Thoracic aorta (tissue), 2 donors: ENCODE results near the gene ACTL8. TPM values are rescaled to one million over a fixed set of nuclear protein-coding genes. Genes with fewer than 3 reads are reported as not detected.
A peak's percentile ranks its signal among the peaks of the same experiment; 100 is the strongest.

ENCODE experiments used
- ATAC-seq: fragments of 150-250 bp; one replicate; pipeline ENCODE4 v1.8.0; 2017; ENCODE audit warnings: low read depth; ENCODE audit not compliant: insufficient number of reproducible peaks, low FRiP score
- DNase-seq: peaks from one replicate; pipeline ENCODE4 v3.0.0-alpha.2; 2020; ENCODE audit warnings: low spot score
- H3K27ac ChIP-seq, 2 donors: fragments of 200-600 bp; sonication (generic); 1 replicate in 1 of 2; 2 replicates in 1 of 2; pipeline ENCODE4 v1.5.1; 2016; ENCODE audit warnings: mild to moderate bottlenecking in 2 of 2, moderate library complexity in 2 of 2
- H3K27me3 ChIP-seq: fragments of 200-600 bp; sonication (generic); replicated peaks from 2 replicates; pipeline ENCODE4 v1.6.0; 2016; ENCODE audit warnings: mild to moderate bottlenecking; ENCODE audit not compliant: insufficient read depth
- H3K36me3 ChIP-seq: fragments of 200-600 bp; sonication (generic); one replicate; pipeline ENCODE4 v1.5.1; 2016
- H3K4me1 ChIP-seq, 2 donors: fragments of 200-600 bp; sonication (generic); 1 replicate in 1 of 2; 2 replicates in 1 of 2; pipeline versions ENCODE4 v1.5.1 to v1.6.0; 2016; ENCODE audit warnings: low read depth in 2 of 2, mild to moderate bottlenecking in 1 of 2; ENCODE audit not compliant: control insufficient read depth in 1 of 2
- H3K4me3 ChIP-seq: fragments of 200-600 bp; sonication (generic); 2 replicates; pipeline ENCODE4 v1.5.1; 2016; ENCODE audit warnings: mild to moderate bottlenecking
- H3K9me3 ChIP-seq: fragments of 200-600 bp; sonication (generic); 2 replicates; pipeline ENCODE4 v1.5.1; 2016
- total RNA-seq, 2 donors: library from RNA; depleted of rRNA; stranded (reverse); fragments of >200 nt; gene quantifications; one replicate each; pipeline versions ENCODE4 v1.1.0 to v1.2.3, GENCODE V29; 2016
- TF ChIP-seq, protein P1 (sequence below): fragments of 200-600 bp; sonication (generic); IDR thresholded peaks from one replicate; pipeline ENCODE4 v1.5.1; 2019; ENCODE audit warnings: antibody characterized with exemption

Gene ACTL8, protein sequence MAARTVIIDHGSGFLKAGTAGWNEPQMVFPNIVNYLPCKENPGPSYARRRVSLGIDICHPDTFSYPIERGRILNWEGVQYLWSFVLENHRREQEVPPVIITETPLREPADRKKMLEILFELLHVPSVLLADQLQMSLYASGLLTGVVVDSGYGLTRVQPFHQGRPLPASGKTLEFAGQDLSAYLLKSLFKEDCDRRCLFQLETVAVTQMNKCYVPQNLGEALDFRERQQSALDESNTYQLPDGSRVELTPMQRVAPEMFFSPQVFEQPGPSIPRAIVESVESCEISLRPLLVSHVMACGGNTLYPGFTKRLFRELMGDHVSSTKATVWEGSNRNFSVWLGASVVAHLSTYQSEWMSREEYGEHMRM
- total RNA-seq = not detected

DNA sequence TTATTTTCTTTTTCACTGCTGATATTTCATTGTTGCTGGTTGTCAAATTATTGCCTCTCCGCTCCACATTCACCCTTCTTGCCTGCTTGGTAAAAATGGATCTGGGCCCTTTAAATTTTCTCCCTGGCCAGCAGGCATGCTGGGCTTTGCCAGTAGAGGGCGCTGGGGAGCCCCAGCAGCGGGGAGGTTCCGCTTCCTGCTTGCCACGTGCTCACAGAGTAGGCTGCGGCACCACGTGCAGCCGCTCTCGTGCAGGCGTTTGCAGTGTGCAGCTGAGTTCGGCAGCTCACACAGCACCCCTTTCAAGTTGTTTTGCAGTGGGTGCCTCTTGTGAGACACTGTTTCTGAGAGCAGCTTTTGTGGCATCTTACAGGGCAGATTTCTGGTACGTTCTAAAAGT lies at the start of gene ACTL8:
Gene ACTL8 (plus strand): TSS at position 214 of the 400 bp plus-strand sequence. CDS start 67,676 bp downstream, outside the sequence.
- peaks cover 40% of the 10 kb centered on the region for H3K9me3 ChIP-seq
- no peaks in the 10 kb centered on the region for H3K27me3 ChIP-seq
- H3K27ac ChIP-seq = no peak within 1 kb of the TSS
- H3K4me3 ChIP-seq = peak within 1 kb of the TSS; percentile 19
- TF ChIP-seq, protein P1, sequence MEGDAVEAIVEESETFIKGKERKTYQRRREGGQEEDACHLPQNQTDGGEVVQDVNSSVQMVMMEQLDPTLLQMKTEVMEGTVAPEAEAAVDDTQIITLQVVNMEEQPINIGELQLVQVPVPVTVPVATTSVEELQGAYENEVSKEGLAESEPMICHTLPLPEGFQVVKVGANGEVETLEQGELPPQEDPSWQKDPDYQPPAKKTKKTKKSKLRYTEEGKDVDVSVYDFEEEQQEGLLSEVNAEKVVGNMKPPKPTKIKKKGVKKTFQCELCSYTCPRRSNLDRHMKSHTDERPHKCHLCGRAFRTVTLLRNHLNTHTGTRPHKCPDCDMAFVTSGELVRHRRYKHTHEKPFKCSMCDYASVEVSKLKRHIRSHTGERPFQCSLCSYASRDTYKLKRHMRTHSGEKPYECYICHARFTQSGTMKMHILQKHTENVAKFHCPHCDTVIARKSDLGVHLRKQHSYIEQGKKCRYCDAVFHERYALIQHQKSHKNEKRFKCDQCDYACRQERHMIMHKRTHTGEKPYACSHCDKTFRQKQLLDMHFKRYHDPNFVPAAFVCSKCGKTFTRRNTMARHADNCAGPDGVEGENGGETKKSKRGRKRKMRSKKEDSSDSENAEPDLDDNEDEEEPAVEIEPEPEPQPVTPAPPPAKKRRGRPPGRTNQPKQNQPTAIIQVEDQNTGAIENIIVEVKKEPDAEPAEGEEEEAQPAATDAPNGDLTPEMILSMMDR = no peak
- H3K36me3 ChIP-seq = no peaks in the 10 kb centered on the region
- ATAC-seq = no peak
- DNase-seq = no peak
- no peaks in the 10 kb centered on the region for H3K4me1 ChIP-seq

DNA sequence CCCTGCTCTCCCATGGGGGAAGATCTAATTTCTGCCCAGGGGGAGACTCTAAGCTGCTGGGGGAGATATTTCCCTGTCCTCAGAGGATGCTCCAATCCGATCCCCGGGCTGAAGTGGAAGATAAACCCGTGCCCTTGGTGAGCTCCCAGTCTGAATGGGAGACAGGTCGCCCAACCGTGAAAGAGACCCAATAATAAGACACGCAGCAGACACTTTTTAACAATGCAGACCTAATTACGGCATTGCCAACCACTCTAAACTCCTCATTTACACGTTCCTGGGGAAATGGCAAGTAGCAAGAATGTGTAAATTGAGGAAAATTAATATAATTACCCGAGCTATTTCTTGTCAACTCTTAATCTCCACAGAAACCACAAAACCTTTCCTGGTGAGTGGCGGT lies 48.7 kb upstream of the ACTL8 start:
- no peak overlapping the region for H3K4me3 ChIP-seq
- no peak overlapping the region for H3K27ac ChIP-seq
- no peak for DNase-seq
- H3K27me3 ChIP-seq = no peaks in the 10 kb centered on the region
- TF ChIP-seq, protein P1 = no peak
- no peaks in the 10 kb centered on the region for H3K36me3 ChIP-seq
- ATAC-seq = no peak
- peaks cover 3% of the 10 kb centered on the region for H3K9me3 ChIP-seq
- no peaks in the 10 kb centered on the region for H3K4me1 ChIP-seq

DNA sequence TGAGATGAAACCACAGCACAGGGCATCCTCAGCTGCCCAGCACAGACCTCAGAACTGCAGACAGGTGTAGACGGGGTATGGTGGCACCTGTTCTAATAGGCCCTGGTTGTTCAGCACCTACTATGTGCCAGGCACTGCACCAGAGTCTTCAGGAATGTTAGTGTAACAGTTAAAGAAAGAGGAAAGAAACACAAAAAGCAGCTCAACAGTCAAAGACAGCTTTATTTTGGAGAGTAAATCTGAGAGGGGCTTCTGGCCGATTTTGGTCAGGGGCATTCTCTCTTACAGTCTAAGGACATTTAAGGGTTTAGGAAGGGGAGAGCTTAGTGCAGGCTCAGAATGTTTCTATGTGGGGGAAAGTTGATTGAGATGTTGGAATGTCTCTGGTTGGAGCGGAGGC lies 45.2 kb upstream of the ACTL8 start:
- no peak overlapping the region for H3K4me3 ChIP-seq
- DNase-seq (no peak), ATAC-seq (no peak)
- H3K36me3 ChIP-seq = no peaks in the 10 kb centered on the region
- H3K27me3 ChIP-seq = no peaks in the 10 kb centered on the region
- peaks cover 3% of the 10 kb centered on the region for H3K9me3 ChIP-seq
- H3K4me1 ChIP-seq = no peaks in the 10 kb centered on the region
- TF ChIP-seq, protein P1 = no peak
- no peak overlapping the region for H3K27ac ChIP-seq

DNA sequence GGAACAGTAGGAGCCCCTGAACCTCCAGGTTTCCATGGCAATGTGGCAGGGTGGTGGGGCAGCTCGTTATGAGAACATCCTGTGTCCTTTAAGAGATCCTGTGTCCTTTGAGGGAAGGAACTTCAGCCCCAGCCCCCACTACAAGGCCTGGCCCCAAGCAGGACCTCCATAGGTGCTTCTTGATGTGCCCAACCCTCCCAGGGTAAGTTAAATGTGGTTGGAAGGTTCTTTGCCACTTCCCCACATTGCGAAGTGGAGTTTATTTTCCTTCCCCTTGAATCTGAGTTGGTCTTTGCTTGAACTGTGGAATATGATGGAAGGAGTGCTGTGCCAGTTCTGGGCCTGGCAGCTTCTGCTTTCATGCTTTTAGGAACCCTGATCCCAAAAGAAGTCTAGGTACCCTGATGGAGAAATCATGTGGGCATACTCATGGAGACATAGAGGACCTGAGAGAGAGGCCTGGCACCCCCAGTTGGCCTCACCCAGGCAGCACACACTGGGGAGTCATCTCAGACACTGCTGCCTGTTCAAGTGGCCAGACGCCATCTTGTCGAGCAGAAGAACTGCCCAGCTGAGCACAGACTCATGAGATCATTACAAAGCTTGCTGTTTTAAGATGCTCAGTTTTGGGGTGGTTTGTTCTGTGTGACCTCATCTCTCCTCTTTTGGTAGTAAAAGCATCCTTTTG lies 44.1 kb upstream of the ACTL8 start:
- TF ChIP-seq, protein P1 = no peak
- H3K36me3 ChIP-seq = no peaks in the 10 kb centered on the region
- H3K27me3 ChIP-seq = no peaks in the 10 kb centered on the region
- DNase-seq = no peak
- H3K4me3 ChIP-seq = no peak overlapping the region
- no peaks in the 10 kb centered on the region for H3K4me1 ChIP-seq
- H3K27ac ChIP-seq = no peak overlapping the region
- ATAC-seq = no peak
- H3K9me3 ChIP-seq = peaks cover 3% of the 10 kb centered on the region

DNA sequence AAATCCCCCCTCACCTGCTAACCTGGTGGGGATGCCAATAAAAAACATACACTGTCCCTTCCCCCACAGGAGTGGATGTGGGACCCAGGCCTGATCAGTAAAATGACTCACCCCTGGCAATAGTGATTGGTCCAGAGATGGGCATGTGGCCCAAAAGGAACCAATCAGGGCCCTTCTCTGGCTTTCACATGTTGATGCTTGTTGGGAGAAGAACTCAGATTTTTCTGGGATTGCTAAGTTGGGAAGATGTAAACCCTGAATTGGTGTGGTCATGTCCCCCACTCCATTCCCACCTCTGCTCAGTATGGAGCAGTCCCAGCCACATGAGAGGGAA lies 43.6 kb upstream of the ACTL8 start:
- Histone ChIP-seq H3K27ac (no peak overlapping the region), H3K36me3 (no peaks in the 10 kb centered on the region), H3K9me3 (peaks cover 3% of the 10 kb centered on the region), H3K27me3 (no peaks in the 10 kb centered on the region), H3K4me1 (no peaks in the 10 kb centered on the region), H3K4me3 (no peak overlapping the region)
- DNase-seq = no peak
- no peak for ATAC-seq
- TF ChIP-seq, protein P1 = no peak
